Measurements from ENCODE around the gene SENP3.

DNA sequence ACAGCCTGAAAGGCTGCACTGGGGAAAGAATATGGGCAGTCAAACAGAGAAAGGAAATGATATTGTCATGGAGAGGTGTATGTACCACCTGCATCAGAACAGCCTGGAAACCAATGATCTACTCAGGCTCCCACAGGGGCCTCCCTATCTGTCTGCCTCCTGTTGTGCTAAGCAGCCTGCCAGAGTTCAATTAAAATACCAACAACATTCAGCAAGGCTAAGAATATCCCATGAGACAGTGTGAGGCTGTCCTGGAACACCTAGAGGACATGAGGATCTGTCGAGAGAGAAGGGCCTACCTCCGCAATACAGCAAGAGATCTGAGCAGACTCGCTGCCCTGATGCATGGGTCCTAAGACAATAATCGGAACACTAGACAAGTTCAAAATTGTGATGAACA is 44.6 kb downstream of the SENP3 start:
- TF ChIP-seq, protein P1, sequence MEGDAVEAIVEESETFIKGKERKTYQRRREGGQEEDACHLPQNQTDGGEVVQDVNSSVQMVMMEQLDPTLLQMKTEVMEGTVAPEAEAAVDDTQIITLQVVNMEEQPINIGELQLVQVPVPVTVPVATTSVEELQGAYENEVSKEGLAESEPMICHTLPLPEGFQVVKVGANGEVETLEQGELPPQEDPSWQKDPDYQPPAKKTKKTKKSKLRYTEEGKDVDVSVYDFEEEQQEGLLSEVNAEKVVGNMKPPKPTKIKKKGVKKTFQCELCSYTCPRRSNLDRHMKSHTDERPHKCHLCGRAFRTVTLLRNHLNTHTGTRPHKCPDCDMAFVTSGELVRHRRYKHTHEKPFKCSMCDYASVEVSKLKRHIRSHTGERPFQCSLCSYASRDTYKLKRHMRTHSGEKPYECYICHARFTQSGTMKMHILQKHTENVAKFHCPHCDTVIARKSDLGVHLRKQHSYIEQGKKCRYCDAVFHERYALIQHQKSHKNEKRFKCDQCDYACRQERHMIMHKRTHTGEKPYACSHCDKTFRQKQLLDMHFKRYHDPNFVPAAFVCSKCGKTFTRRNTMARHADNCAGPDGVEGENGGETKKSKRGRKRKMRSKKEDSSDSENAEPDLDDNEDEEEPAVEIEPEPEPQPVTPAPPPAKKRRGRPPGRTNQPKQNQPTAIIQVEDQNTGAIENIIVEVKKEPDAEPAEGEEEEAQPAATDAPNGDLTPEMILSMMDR (IDR thresholded peaks at IDR 0.05): no peak
- no peak for TF ChIP-seq EZH2 (IDR thresholded peaks at IDR 0.05)

Measured in neural progenitor cell (in vitro differentiated cells).